IPS DF 4.7 (cell line): ENCODE results near the gene ARHGAP6.

Source experiments
- DNase-seq: peaks from one replicate; pipeline ENCODE4 v3.0.0-alpha.2; 2013; ENCODE audit warnings: low spot score; ENCODE audit errors: extremely low read depth

Gene ARHGAP6

DNA sequence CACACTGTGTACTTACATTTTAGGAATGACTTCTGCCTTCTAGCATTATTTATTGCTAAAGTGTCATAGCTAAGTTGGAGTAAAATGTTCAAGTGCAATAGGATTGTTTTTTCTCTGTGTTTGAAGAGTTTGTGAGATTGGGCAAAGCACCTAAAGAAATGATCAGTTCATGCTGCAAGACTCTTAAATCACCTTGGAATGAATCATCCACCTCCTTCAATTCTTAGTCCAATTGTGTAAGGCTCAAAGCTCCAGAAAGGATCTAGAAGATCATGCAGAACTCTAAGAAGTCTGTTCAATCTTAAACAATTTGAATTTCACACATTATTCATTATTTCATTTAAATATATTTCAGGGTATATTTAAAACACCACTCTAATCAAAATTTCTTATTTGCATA lies 235.4 kb downstream of the ARHGAP6 start:
- no peak for DNase-seq

GRCh38 chrX:11429538-11430085 lies 236.1 kb downstream of the ARHGAP6 start:
- no peak for DNase-seq

DNA sequence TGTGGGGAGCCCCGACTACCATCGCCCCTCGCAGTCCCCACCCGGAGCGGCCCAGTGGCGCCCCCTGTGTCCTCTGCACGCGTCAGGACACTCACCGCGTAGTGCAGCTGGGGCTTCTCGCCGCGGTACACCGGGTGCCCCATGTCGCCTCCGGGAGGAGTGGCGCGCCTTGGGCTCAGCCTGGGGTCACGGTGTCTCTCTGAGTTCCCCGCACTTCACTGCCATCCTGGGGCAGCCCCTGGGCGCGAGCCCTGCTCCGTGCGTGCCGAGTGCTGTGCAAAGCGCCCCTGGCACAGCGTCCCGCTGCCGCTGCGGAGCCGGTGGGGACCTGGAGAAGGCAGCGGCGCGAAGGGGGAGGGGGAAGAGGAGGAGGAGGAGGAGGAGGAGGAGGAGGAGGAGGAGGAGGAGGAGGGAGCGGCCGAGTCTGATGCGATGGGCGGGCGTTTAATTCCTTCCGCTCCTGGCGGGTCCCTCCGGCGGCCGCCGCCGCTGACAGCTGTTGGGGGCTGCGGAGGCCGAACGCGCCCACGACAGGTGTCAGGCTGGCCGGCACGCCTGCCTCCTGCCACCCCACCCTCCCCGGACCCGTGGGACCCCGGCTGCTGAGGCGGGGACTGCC lies 238.2 kb downstream of the ARHGAP6 start:
- DNase-seq, result no peak

- DNase-seq, result no peak
Measured at GRCh38 chrX:11426712-11427452, 238.8 kb downstream of the ARHGAP6 start.

DNA sequence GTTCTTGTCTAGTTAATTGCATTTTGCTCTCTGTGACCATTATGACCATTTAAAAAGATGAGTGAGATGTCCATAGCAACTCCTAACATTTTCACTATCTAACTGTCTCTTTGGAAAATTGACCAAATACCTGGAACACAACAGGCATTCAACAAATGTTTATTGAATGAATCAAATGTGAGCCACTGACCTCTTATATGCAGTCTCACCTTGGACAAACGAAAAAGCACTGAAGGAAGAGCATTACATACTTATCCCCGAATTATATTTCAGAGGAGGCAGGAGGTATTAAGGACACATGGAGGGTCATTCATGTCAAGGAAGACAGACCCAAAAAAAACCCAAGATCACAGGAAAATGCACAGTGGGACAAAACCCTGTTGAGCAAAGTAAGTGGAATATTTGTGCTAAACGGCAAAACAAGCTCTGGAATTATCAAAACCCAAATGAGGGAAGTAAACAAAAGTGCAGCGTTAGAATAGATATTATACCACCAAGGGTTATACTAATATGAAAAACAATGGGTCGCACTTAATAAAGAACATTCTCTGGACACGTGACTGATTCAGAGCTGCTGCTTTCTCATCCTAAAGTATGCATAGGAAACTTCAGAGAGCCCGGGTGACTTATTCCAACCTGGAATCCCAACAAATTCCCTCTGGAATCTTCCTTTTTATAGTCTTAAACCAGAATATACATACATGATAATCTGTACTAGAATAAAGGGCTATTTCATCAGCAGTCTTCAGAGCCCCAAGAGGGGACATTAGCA lies 240.6 kb downstream of the ARHGAP6 start:
- DNase-seq, result no peak

- DNase-seq, result no peak
Measured at GRCh38 chrX:11423949-11424348, 241.8 kb downstream of the ARHGAP6 start.

DNA sequence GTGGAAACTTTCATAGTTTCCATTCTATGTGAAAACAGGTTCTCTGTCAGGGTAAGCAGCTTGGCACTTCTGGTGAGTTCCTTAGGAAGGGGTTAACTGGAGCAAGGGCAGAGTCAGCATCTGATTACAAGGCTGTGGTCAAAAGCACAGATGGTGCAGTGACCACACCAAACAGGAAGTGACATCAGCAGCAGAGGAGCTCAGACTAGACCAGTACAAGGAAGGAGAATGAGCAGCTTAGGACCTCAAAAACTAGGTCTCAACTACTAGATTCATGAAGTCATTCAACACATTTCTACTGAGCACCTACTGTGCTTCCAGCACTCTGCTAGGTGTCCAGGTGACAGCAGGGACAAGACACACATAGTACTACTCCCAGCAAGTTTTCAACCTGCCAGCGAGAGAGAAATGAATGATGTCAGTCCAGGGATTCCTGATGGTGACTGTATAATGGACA lies 242.3 kb downstream of the ARHGAP6 start:
- no peak for DNase-seq

DNA sequence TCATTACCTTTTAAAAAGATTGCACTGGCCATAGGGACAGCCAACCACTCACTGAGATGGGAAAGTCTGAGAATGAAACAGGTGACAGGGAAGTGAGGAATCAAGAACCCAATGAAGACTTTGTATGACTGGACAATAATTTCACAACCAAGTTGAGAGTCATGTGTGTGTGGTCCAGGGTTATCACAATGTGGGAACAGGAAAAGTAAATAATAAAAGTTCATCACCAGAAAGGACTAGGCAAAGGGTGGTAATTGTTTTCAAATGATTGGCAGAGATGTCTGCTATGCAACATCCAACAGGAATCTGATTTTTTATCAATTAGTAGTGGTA lies 243.2 kb downstream of the ARHGAP6 start:
- DNase-seq, result no peak

DNA sequence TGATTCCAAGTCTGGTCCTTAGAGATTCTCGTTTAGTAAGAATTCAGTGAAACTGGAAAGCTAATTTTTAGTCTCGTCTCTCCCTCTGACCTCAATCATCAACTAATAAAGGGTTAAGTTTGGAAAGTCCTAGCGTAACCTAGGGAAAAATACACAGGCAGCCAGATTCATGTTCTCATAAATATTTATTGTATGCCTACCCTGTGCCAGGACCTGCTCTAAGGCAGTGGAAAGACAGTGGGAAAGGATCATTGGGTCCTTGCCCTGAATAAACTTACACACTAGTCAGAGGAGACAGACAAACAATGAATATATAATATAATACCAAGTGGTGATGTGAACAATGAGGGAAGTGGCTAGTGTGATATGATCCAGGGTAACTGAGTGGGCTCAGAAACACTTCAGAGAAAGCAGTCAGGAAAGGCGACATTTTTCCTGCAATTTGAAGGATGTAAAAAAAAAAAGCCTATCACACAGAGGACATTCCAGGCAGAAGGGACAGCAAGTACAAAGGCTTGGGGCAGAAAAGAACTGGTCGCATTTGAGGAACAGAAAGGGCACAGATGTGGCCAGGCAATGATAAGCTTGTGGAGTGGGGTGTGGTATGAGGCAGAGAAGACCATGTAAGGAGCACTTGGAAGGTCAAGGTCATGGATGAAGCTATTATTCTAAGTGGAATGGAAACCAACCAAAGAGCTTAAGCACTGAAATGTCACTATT lies 243.8 kb downstream of the ARHGAP6 start:
- no peak for DNase-seq

GRCh38 chrX:11420851-11421250 lies 244.9 kb downstream of the ARHGAP6 start:
- DNase-seq, result no peak

DNA sequence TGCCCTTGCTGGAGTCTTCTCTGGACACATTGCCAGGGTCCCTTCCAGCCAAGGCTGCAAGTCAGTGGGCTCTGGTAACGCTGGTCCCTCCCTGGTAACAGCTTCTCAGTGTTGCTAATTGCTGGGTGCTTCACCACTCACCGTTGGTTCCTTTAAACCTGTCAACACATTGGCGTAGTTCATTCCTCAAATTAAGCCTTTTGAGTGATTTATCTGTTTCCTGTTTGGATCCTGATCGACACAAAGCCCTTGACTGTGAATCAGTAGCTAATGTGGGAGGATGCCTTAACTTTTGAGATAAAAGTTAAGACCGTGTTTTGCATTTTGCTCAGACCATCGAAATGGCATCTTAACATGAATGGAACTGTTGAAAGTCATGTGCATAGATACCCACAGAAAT lies 246.6 kb downstream of the ARHGAP6 start:
- DNase-seq, result no peak

DNA sequence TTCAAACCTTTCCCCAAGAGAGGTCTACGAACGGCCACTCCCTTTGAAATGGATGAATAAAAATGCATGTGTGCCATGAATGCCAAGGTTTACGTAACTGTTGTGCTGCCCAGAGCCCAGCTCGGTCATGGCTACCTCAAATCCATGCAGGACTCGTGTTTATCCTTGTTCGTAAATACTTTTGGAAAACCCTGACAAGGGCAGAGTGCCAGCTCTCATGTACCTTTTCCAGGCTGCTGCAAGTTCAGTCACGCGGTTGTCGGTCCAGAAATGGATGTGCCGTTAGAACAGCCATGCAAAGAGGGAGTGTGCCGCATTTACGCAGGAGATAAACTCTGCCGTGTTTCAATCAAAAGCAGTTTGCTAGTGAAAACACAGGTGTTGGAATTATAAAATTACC lies 249.1 kb downstream of the ARHGAP6 start:
- no peak for DNase-seq

DNA sequence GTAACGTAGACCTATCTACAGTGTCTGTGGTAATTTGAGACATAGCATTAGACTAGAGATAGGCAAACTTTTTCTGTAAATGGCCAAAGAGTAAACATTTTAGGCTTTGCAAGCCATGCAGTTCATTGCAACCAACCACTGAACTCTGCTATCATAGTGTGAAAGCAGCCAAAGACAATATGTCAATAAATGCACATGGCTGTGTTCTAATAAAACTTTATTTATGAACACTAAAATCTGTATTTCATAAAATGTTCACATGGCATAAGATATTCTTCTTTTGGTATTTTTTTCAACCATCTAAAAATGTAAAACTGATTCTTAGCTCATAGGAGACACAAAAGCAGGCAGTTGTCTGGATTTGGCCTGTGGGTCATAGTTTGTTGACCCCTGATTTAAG lies 251.6 kb downstream of the ARHGAP6 start:
- DNase-seq, result no peak

DNA sequence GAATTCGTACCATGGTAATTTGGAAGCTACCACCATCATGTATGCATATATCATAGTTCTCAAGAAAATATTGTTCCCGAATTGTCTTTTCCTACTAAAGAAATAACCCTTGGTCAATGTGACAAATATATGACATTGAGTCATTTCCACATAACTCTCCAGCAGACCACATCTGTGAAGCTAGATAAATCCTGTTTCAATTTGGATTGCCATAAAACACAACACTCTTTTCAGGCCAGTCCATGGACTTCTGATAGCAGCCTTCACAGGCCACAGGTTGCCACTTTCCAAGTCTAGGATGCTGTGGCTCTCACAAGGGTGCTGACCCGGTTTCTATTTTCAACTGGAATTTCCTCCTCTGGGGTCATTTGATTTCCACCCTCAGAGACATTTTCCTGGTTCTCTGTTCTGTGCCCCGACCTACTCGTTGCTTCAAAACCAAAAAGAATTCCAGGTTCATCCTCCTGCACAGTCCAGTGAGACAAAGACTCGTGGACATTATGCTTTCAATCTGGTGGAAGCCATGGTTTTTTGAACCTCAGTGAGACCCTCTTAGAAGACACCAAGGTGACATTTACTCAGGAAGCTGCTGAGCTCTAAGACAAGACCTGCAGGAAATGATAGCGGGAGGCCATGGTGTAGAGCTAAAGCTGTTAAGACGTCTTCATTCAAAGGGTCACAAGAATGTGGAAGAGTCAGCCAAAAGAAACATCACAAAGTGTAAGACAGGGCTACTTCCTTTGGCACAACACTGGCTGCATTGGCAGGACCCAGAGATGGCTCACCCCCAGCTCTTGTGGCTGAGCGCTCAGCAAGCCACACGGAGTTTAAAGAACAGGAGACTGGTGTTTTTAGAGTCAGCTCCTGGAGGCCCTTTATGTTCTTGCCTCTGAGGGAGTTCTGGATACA lies 252.8 kb downstream of the ARHGAP6 start:
- DNase-seq, result no peak

DNA sequence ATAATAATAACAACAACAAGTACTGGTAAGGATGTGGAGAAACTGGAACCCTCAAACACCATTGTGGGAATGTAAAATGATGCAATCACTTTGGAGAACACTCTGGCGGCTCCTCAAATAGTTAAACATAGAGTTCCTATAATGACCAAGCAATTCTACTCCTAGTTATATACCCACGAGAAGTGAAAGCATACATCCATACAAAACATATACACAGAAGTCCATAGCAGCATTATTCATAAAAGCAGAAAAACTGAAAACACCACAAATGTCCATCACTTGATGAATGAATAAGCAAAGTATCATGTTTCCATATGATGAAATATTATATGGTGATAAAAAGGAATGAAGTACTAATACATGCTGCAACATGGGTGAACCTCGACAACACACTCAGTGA lies 255.8 kb downstream of the ARHGAP6 start:
- DNase-seq, result no peak

GRCh38 chrX:11408783-11409182 lies 256.9 kb downstream of the ARHGAP6 start:
- DNase-seq, result no peak

DNA sequence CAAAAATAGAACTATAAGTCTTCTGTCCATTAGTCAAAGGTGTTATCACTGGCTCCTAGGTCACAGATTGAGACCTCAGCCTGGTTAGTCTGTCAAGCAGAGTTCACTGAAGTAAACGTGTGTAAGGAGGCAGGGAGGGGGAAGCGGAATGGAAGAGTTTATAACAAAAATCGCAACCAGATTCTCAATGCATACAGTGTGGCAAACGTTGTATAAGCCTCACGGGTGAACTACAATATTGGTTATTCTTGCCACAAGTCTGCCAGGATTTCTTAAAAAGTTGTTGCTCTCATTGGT lies 257.7 kb downstream of the ARHGAP6 start:
- no peak for DNase-seq

GRCh38 chrX:11407331-11408108 lies 258.2 kb downstream of the ARHGAP6 start:
- DNase-seq, result no peak

DNA sequence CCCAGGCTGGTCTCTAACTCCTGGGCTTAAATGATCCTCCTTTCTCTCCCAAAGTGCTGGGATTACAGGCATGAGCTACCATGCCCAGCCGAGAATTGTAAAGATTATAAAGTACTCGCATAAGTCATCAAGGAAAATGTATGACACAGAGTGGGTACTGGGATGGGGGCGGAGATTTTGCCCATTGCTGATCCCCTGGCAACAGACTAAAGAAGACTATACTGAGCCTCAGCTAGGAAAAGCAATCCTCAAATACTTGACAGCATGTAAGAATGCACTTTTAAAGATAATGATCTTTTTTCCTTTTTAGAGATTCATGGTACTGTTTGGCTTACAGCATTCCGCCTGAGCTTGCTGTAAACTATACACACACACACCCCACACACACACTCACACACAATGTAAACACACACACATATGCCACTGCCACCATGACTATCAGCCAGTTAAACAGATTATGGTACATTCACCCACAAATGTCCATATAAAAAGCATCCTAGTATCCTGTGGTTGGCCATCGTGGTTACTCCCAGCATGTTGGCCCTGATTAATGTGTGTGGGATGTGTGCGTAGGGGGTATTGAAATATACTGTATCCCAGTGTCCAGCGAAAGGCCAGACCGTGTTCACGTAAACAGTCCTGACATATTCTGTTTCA lies 259.5 kb downstream of the ARHGAP6 start:
- DNase-seq, result no peak
